SK-N-SH (cell line): ENCODE results near the gene PLAAT4. TPM values are rescaled to one million over a fixed set of nuclear protein-coding genes. Genes with fewer than 3 reads are reported as not detected.

Experiments
- CTCF ChIA-PET: fragments of 300-600, 350-600 bp; formaldehyde crosslinking; extraction: SDS; loops from one replicate; lab custom pipeline; 2021; lab: Yijun Ruan, JAX
- POLR2A ChIA-PET: fragments of 350-600 bp; sonication (Branson Sonifier 250); formaldehyde crosslinking; extraction: SDS; loops from one replicate; lab custom pipeline; 2020; ENCODE audit warnings: antibody characterized with exemption, inconsistent platforms; lab: Yijun Ruan, JAX
- DNase-seq: peaks from one replicate; pipeline ENCODE4 v3.0.0; 2012
- H2AFZ ChIP-seq: fragments of 200-600 bp; sonication (generic); 2 replicates; pipeline ENCODE4 v1.8.1; 2016; ENCODE audit warnings: antibody characterized with exemption, mild to moderate bottlenecking, low read depth
- H3F3A ChIP-seq: fragments of 200-600 bp; sonication (generic); replicated peaks from 2 replicates; pipeline ENCODE3; 2016; ENCODE audit warnings: antibody characterized with exemption, mild to moderate bottlenecking; ENCODE audit not compliant: insufficient read depth
- H3K27ac ChIP-seq, 2 experiments: fragments of 200-500 bp in 1 of 2; fragments of 200-600 bp in 1 of 2; sonication (Bioruptor generic) in 1 of 2; sonication (generic), shearing (Covaris generic) in 1 of 2; 2 replicates each; pipeline versions ENCODE4 v1.5.1 to v1.6.1; 2014 to 2016; ENCODE audit warnings: low read depth in 2 of 2, inconsistent platforms in 1 of 2, low read length in 1 of 2, mild to moderate bottlenecking in 1 of 2, mixed read lengths in 1 of 2
- H3K27me3 ChIP-seq: fragments of 200-600 bp; sonication (generic), shearing (Covaris generic); 2 replicates; pipeline ENCODE4 v1.6.1; 2016; ENCODE audit warnings: mixed run types; ENCODE audit not compliant: insufficient read depth
- H3K36me3 ChIP-seq, 2 experiments: fragments of 200-500 bp in 1 of 2; fragments of 200-600 bp in 1 of 2; sonication (Bioruptor generic) in 1 of 2; sonication (generic) in 1 of 2; replicated peaks in 1 of 2; 2 replicates each; pipeline versions ENCODE3 to v1.5.1; 2014 to 2016; ENCODE audit warnings: low read length in 1 of 2, mild to moderate bottlenecking in 1 of 2; ENCODE audit not compliant: insufficient read depth in 2 of 2, control insufficient read depth in 1 of 2
- H3K4me1 ChIP-seq, 2 experiments: fragments of 200-500 bp in 1 of 2; fragments of 200-600 bp in 1 of 2; sonication (Bioruptor generic) in 1 of 2; sonication (generic), shearing (Covaris generic) in 1 of 2; 2 replicates each; pipeline versions ENCODE4 v1.5.1 to v1.6.1; 2014 to 2016; ENCODE audit warnings: low read depth in 1 of 2, low read length in 1 of 2, mixed run types in 1 of 2; ENCODE audit not compliant: insufficient read depth in 2 of 2, control insufficient read depth in 1 of 2
- H3K4me2 ChIP-seq: fragments of 200-600 bp; sonication (generic), shearing (Covaris generic); 2 replicates; pipeline ENCODE4 v1.6.1; 2017; ENCODE audit warnings: mixed run types
- H3K4me3 ChIP-seq, 2 experiments: fragments of 200-500 bp in 1 of 2; fragments of 200-600 bp in 1 of 2; sonication (Bioruptor generic) in 1 of 2; sonication (generic), shearing (Covaris generic) in 1 of 2; 2 replicates each; pipeline versions ENCODE4 v1.5.1 to v1.8.1; 2014 to 2016; ENCODE audit warnings: low read depth in 2 of 2, inconsistent platforms in 1 of 2, low read length in 1 of 2, mild to moderate bottlenecking in 1 of 2, mixed read lengths in 1 of 2, moderate library complexity in 1 of 2
- H3K79me2 ChIP-seq: fragments of 200-600 bp; sonication (generic); 2 replicates; pipeline ENCODE4 v1.8.1; 2017; ENCODE audit warnings: mild to moderate bottlenecking; ENCODE audit not compliant: insufficient read depth
- H3K9ac ChIP-seq: fragments of 200-600 bp; sonication (generic); 2 replicates; pipeline ENCODE4 v1.6.1; 2017; ENCODE audit warnings: mixed run types
- H3K9me2 ChIP-seq: fragments of 200-600 bp; sonication (generic); 2 replicates; pipeline ENCODE4 v1.6.1; 2017; ENCODE audit warnings: mixed run types
- H3K9me3 ChIP-seq: fragments of 200-600 bp; sonication (generic); 2 replicates; pipeline ENCODE4 v1.6.1; 2017; ENCODE audit warnings: mixed run types, mild to moderate bottlenecking, moderate library complexity
- H4K20me1 ChIP-seq: fragments of 200-600 bp; sonication (generic); 2 replicates; pipeline ENCODE4 v1.6.1; 2017; ENCODE audit warnings: mild to moderate bottlenecking, mixed run types; ENCODE audit not compliant: insufficient read depth
- ELF1 ChIP-seq: IDR thresholded peaks from 2 replicates; pipeline ENCODE4 v1.4.0; 2012
- EP300 ChIP-seq, 2 experiments: IDR thresholded peaks; 2 replicates each; pipeline versions ENCODE4 v1.4.0 to v1.6.1; 2012; ENCODE audit warnings: borderline replicate concordance in 1 of 2, low read depth in 1 of 2, low read length in 1 of 2
- EZH2phosphoT487 ChIP-seq: fragments of 200-600 bp; sonication (generic); IDR thresholded peaks from 2 replicates; pipeline ENCODE4 v1.6.1; 2017; ENCODE audit warnings: low read depth, mixed run types, mild to moderate bottlenecking, antibody characterized with exemption, moderate library complexity, borderline replicate concordance
- FOSL2 ChIP-seq: IDR thresholded peaks from 2 replicates; pipeline ENCODE4 v1.4.0; 2012; ENCODE audit warnings: low read depth, mild to moderate bottlenecking, moderate library complexity, borderline replicate concordance
- FOXJ3 ChIP-seq: sonication (generic); formaldehyde crosslinking; IDR thresholded peaks from 2 replicates; pipeline ENCODE4 v1.5.1; 2020; ENCODE audit warnings: mild to moderate bottlenecking, missing genetic modification reagents
- GABPA ChIP-seq: IDR thresholded peaks from 2 replicates; pipeline ENCODE4 v1.4.0; 2012; ENCODE audit warnings: low read depth, mild to moderate bottlenecking
- GATA2 ChIP-seq: sonication (generic); formaldehyde crosslinking; IDR thresholded peaks from 2 replicates; pipeline ENCODE4 v1.5.0; 2020; ENCODE audit warnings: mild to moderate bottlenecking, missing genetic modification reagents
- IRF3 ChIP-seq: fragments of 150-350 bp; IDR thresholded peaks from 2 replicates; pipeline ENCODE4 v1.6.1; 2016; ENCODE audit warnings: mild to moderate bottlenecking, low read depth, low read length
- NFIC ChIP-seq: IDR thresholded peaks from 2 replicates; pipeline ENCODE4 v1.4.0; 2012; ENCODE audit warnings: borderline replicate concordance
- RAD21 ChIP-seq: IDR thresholded peaks from 2 replicates; pipeline ENCODE4 v1.6.1; 2012; ENCODE audit warnings: mild to moderate bottlenecking, low read length
- RCOR1 ChIP-seq: fragments of 150-350 bp; IDR thresholded peaks from 2 replicates; pipeline ENCODE4 v1.6.1; 2017; ENCODE audit warnings: antibody characterized with exemption, low read length
- RFX5 ChIP-seq: IDR thresholded peaks from 2 replicates; pipeline ENCODE4 v1.6.1; 2012; ENCODE audit warnings: mild to moderate bottlenecking, improper control_type of control experiment, low read length
- RXRA ChIP-seq: IDR thresholded peaks from 2 replicates; pipeline ENCODE4 v1.4.0; 2012; ENCODE audit warnings: low read depth, mild to moderate bottlenecking, borderline replicate concordance
- SIN3A ChIP-seq: IDR thresholded peaks from 2 replicates; pipeline ENCODE4 v1.6.1; 2012; ENCODE audit warnings: low read depth, mild to moderate bottlenecking, low read length, moderate library complexity, borderline replicate concordance
- SMC3 ChIP-seq: IDR thresholded peaks from 2 replicates; pipeline ENCODE4 v1.6.1; 2012; ENCODE audit warnings: low read depth, low read length, improper control_type of control experiment
- TEAD4 ChIP-seq: IDR thresholded peaks from 2 replicates; pipeline ENCODE4 v1.4.0; 2012; ENCODE audit warnings: mild to moderate bottlenecking, borderline replicate concordance; ENCODE audit not compliant: insufficient read depth
- YY1 ChIP-seq: IDR thresholded peaks from 2 replicates; pipeline ENCODE4 v1.4.0; 2012; ENCODE audit warnings: low read depth, mild to moderate bottlenecking
- WGBS: methylation state at CpG from one replicate; pipeline ENCODE4 v1.1.6; 2017; ENCODE audit warnings: low lambda C conversion rate; 5-methylcytosine and 5-hydroxymethylcytosine counted together
- polyA plus RNA-seq, 3 experiments: library from polyadenylated mRNA; depleted of rRNA; stranded (reverse); fragments of >200 nt; gene quantifications; 2 replicates each; pipeline ENCODE4 v1.2.3, GENCODE V29; 2012
- TF ChIP-seq, protein P1 (sequence below): IDR thresholded peaks from 2 replicates; pipeline ENCODE4; 2012
- TF ChIP-seq, protein P2 (sequence below): fragments of 200-600 bp; sonication (generic); IDR thresholded peaks from 2 replicates; pipeline ENCODE4 v1.6.1; 2017; ENCODE audit warnings: antibody characterized with exemption, mild to moderate bottlenecking, moderate library complexity

PLAAT4 gene
- polyA plus RNA-seq, 1 of the 3 experiments (the other 2 are of a cell fraction), result 5.6 TPM

- WGBS, result 83% methylated on average over 7 of the region's 8 CpGs
- POLR2A ChIA-PET, result no interaction called here
- Histone ChIP-seq H3K9me2 (no peaks in the 10 kb centered on the region), H3K4me1 (no peaks in the 10 kb centered on the region), H2AFZ (0 out of 2 replicates have a peak overlapping the region, but pooled peaks have one; percentile 46), H3K36me3 (no peaks in the 10 kb centered on the region), H3K9ac (no peak overlapping the region), H3K27me3 (no peaks in the 10 kb centered on the region), H3K27ac (no peak overlapping the region), H3K9me3 (no peaks in the 10 kb centered on the region), H4K20me1 (no peaks in the 10 kb centered on the region), H3F3A (no peaks in the 10 kb centered on the region), H3K79me2 (no peaks in the 10 kb centered on the region), H3K4me2 (no peak overlapping the region), H3K4me3 (no peak overlapping the region)
- no peak for TF ChIP-seq IRF3
- no peak for TF ChIP-seq TEAD4
- TF ChIP-seq, protein P1, sequence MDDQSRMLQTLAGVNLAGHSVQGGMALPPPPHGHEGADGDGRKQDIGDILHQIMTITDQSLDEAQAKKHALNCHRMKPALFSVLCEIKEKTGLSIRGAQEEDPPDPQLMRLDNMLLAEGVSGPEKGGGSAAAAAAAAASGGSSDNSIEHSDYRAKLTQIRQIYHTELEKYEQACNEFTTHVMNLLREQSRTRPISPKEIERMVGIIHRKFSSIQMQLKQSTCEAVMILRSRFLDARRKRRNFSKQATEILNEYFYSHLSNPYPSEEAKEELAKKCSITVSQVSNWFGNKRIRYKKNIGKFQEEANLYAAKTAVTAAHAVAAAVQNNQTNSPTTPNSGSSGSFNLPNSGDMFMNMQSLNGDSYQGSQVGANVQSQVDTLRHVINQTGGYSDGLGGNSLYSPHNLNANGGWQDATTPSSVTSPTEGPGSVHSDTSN, result no peak
- no peak for TF ChIP-seq SIN3A
- TF ChIP-seq EZH2phosphoT487, result no peak
- no peak for DNase-seq
- CTCF ChIA-PET, result no interaction called here
Observed at GRCh38 chr11:63553759-63554158, 17.2 kb downstream of the PLAAT4 start.

GRCh38 chr11:63554877-63555223 lies 18.2 kb downstream of the PLAAT4 start:
- 75% methylated on average over 4 of the region's 4 CpGs for WGBS
- Histone ChIP-seq H3K4me1 (no peaks in the 10 kb centered on the region), H3K9me2 (no peaks in the 10 kb centered on the region), H3K27ac (no peak overlapping the region), H3K27me3 (no peaks in the 10 kb centered on the region), H3K9ac (no peak overlapping the region), H3F3A (no peaks in the 10 kb centered on the region), H3K4me3 (no peak overlapping the region), H2AFZ (no peak overlapping the region), H4K20me1 (no peaks in the 10 kb centered on the region), H3K9me3 (no peaks in the 10 kb centered on the region), H3K36me3 (no peaks in the 10 kb centered on the region), H3K4me2 (no peak overlapping the region), H3K79me2 (no peaks in the 10 kb centered on the region)
- DNase-seq, result no peak
- CTCF ChIA-PET, result no interaction called here
- POLR2A ChIA-PET, result no interaction called here
- TF ChIP-seq RFX5 (no peak), NFIC (no peak), GATA2 (CRISPR knock-in tag) (no peak)

DNA sequence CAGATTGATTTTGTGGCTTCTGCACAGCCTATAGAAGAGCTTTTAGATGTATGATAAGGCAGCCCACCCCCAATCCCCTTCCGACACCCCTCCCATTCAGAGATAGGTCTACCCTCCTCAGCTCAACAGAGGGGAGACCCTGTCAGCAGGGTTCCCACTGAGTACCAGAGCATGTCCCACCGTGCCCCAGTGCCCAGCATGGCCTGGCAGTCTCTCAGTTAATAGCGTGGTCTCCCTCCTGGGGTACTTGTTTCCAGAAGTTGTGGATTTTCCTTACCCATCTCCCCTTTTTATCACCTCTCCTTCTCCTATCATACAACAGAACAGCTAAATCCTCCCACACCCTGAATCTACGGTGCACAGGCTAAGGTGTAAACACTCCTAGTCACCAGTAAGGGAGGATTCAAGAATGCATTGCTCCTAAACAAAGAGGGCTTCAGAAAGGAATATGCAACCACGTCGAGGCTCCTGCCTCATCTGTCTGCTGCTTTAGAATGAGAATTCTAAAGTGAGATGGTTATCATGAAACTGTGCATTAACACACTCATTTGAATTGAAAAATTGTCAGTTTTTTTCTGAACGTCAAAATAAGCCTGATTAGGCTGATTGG lies 19.9 kb downstream of the PLAAT4 start:
- no peaks in the 10 kb centered on the region for H4K20me1 ChIP-seq
- H3K4me2 ChIP-seq, result no peak overlapping the region
- H3K4me1 ChIP-seq, result peaks cover 0 to 5% of the 10 kb centered on the region in 2 experiments; a peak in 1 of 4 replicates
- no peak overlapping the region for H3K27ac ChIP-seq
- H3K9me3 ChIP-seq, result no peaks in the 10 kb centered on the region
- H3K9me2 ChIP-seq, result no peaks in the 10 kb centered on the region
- H3K27me3 ChIP-seq, result no peaks in the 10 kb centered on the region
- WGBS, result 33% methylated on average over 6 of the region's 7 CpGs
- no peaks in the 10 kb centered on the region for H3K79me2 ChIP-seq
- H3K9ac ChIP-seq, result no peak overlapping the region
- H3F3A ChIP-seq, result no peaks in the 10 kb centered on the region
- no peak for DNase-seq
- no peak for TF ChIP-seq FOSL2
- no peak for TF ChIP-seq SIN3A
- TF ChIP-seq, protein P2, sequence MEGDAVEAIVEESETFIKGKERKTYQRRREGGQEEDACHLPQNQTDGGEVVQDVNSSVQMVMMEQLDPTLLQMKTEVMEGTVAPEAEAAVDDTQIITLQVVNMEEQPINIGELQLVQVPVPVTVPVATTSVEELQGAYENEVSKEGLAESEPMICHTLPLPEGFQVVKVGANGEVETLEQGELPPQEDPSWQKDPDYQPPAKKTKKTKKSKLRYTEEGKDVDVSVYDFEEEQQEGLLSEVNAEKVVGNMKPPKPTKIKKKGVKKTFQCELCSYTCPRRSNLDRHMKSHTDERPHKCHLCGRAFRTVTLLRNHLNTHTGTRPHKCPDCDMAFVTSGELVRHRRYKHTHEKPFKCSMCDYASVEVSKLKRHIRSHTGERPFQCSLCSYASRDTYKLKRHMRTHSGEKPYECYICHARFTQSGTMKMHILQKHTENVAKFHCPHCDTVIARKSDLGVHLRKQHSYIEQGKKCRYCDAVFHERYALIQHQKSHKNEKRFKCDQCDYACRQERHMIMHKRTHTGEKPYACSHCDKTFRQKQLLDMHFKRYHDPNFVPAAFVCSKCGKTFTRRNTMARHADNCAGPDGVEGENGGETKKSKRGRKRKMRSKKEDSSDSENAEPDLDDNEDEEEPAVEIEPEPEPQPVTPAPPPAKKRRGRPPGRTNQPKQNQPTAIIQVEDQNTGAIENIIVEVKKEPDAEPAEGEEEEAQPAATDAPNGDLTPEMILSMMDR, result no peak
- no peak for TF ChIP-seq RAD21
- no peak for TF ChIP-seq GABPA
- TF ChIP-seq RXRA, result no peak
- TF ChIP-seq EP300 (IDR thresholded peaks at IDR 0.05; ENCODE audit: borderline replicate concordance in 1 of 2, low read depth in 1 of 2, low read length in 1 of 2), result no peak
- TF ChIP-seq RCOR1, result no peak
- TF ChIP-seq FOXJ3 (CRISPR knock-in tag), result no peak
- no peak for TF ChIP-seq YY1
- no peak for TF ChIP-seq ELF1
- no peak for TF ChIP-seq SMC3
- no peak for TF ChIP-seq TEAD4
- no peak for TF ChIP-seq NFIC
- H3K4me3 ChIP-seq, result no peak overlapping the region
- ChIA-PET POLR2A (no interaction called here), CTCF (interaction anchor here (1.0 kb wide), 1 partner anchor 82 kb away, joined by 4 read pairs; no protein-coding TSS in a partner anchor)
- H3K36me3 ChIP-seq, result no peaks in the 10 kb centered on the region
- no peak overlapping the region for H2AFZ ChIP-seq
